ENCODE data around the gene RAB3B. TPM values are rescaled to one million over a fixed set of nuclear protein-coding genes. Genes with fewer than 3 reads are reported as not detected.

RAB3B gene
- total RNA-seq, 1 donor from 2014 or later = 20.4 TPM

GRCh38 chr1:51997974-51998382 lies 7.5 kb upstream of the RAB3B start:
- no peak overlapping the region for H3K4me3 Mint-ChIP-seq
- H3K27ac ChIP-seq = no peak overlapping the region
- H3K36me3 ChIP-seq = no peaks in the 10 kb centered on the region
- no peaks in the 10 kb centered on the region for H3F3A ChIP-seq (ENCODE audit: low read depth)
- H3K9ac ChIP-seq = no peak overlapping the region
- H3K36me3 Mint-ChIP-seq = no peaks in the 10 kb centered on the region
- no peak overlapping the region for H3K27ac Mint-ChIP-seq
- H3K27me3 ChIP-seq = no peaks in the 10 kb centered on the region
- H3K4me2 ChIP-seq = peak overlapping the region; percentile 27
- H3K9me3 ChIP-seq (ENCODE audit: low read depth) = no peaks in the 10 kb centered on the region
- no peaks in the 10 kb centered on the region for H4K20me1 ChIP-seq (ENCODE audit: low read depth)
- H3K79me2 ChIP-seq (ENCODE audit: low read depth) = no peaks in the 10 kb centered on the region
- DNase-seq (ENCODE audit: low spot score) = no peak
- peak overlapping the region; percentile 87 for H2AFZ ChIP-seq (replicated peaks)
- peaks cover 3% of the 10 kb centered on the region for H3K27me3 Mint-ChIP-seq (ENCODE audit: insufficient read depth, low read depth)
- H3K4me1 Mint-ChIP-seq = peaks cover 9% of the 10 kb centered on the region
- peaks cover 4% of the 10 kb centered on the region for H3K4me1 ChIP-seq
- no peaks in the 10 kb centered on the region for H3K9me3 Mint-ChIP-seq
- no peak for TF ChIP-seq EZH2 (IDR thresholded peaks at IDR 0.05)
- no peak for TF ChIP-seq CTCF (IDR thresholded peaks at IDR 0.05)
- no peak for TF ChIP-seq EZH2phosphoT487 (IDR thresholded peaks at IDR 0.05)
- no peak overlapping the region for H3K4me3 ChIP-seq

GRCh38 chr1:51989582-51990477 lies 670 bp downstream of the RAB3B start:
- TF ChIP-seq CTCF (IDR thresholded peaks at IDR 0.05) (no peak), EZH2phosphoT487 (IDR thresholded peaks at IDR 0.05) (no peak), EZH2 (IDR thresholded peaks at IDR 0.05) (no peak)
- H3K27me3 ChIP-seq = peaks cover 13% of the 10 kb centered on the region
- H3K36me3 ChIP-seq = no peaks in the 10 kb centered on the region
- peak overlapping the region; percentile 60 for H3K9ac ChIP-seq
- peak; percentile 44 for DNase-seq (ENCODE audit: low spot score)
- Mint-ChIP-seq H3K9me3 (no peaks in the 10 kb centered on the region), H3K27ac (no peak overlapping the region), H3K36me3 (peaks cover 4% of the 10 kb centered on the region), H3K4me1 (peaks cover 19% of the 10 kb centered on the region), H3K4me3 (peak overlapping the region; percentile 88), H3K27me3 (ENCODE audit: insufficient read depth, low read depth) (peaks cover 22% of the 10 kb centered on the region)
- peak overlapping the region; percentile 80 for H2AFZ ChIP-seq (replicated peaks)
- peak overlapping the region; percentile 87 for H3K4me2 ChIP-seq
- no peak overlapping the region for H3K27ac ChIP-seq
- H3K79me2 ChIP-seq (ENCODE audit: low read depth) = peaks cover 21% of the 10 kb centered on the region
- peak overlapping the region; percentile 83 for H3K4me3 ChIP-seq
- H3F3A ChIP-seq (ENCODE audit: low read depth) = peaks cover 19% of the 10 kb centered on the region
- H3K9me3 ChIP-seq (ENCODE audit: low read depth) = no peaks in the 10 kb centered on the region
- no peaks in the 10 kb centered on the region for H3K4me1 ChIP-seq
- no peaks in the 10 kb centered on the region for H4K20me1 ChIP-seq (ENCODE audit: low read depth)

- Histone ChIP-seq H4K20me1 (ENCODE audit: low read depth) (no peaks in the 10 kb centered on the region), H3K36me3 (no peaks in the 10 kb centered on the region), H3K79me2 (ENCODE audit: low read depth) (peaks cover 26% of the 10 kb centered on the region), H3K9me3 (ENCODE audit: low read depth) (no peaks in the 10 kb centered on the region), H3K4me3 (no peak overlapping the region), H3K4me1 (no peaks in the 10 kb centered on the region), H3K4me2 (no peak overlapping the region), H2AFZ (replicated peaks) (no peak overlapping the region), H3F3A (ENCODE audit: low read depth) (peaks cover 19% of the 10 kb centered on the region), H3K9ac (no peak overlapping the region), H3K27me3 (peaks cover 13% of the 10 kb centered on the region), H3K27ac (no peak overlapping the region)
- peaks cover 22% of the 10 kb centered on the region for H3K27me3 Mint-ChIP-seq (ENCODE audit: insufficient read depth, low read depth)
- TF ChIP-seq CTCF (IDR thresholded peaks at IDR 0.05) (no peak), EZH2 (IDR thresholded peaks at IDR 0.05) (no peak), EZH2phosphoT487 (IDR thresholded peaks at IDR 0.05) (no peak)
- peaks cover 4% of the 10 kb centered on the region for H3K36me3 Mint-ChIP-seq
- H3K9me3 Mint-ChIP-seq = no peaks in the 10 kb centered on the region
- no peak for DNase-seq (ENCODE audit: low spot score)
- peak overlapping the region; percentile 51 for H3K4me3 Mint-ChIP-seq
- H3K4me1 Mint-ChIP-seq = peaks cover 19% of the 10 kb centered on the region
- no peak overlapping the region for H3K27ac Mint-ChIP-seq
Measured at GRCh38 chr1:51988254-51988653, 2.2 kb downstream of the RAB3B start.
